Stimulated activated CD4-positive, alpha-beta T cell treated with anti-CD3 and anti-CD28 coated beads, Interleukin-2, amount 100 ng/mL, for 48 hours (primary cell): ENCODE data around the gene GPC1.

ENCODE experiments used
- DNase-seq, 2 donors: peaks; one replicate each; pipeline ENCODE4 v3.0.0-alpha.2; 2020

The GPC1 gene

GRCh38 chr2:240413813-240414429, 21.5 kb upstream of the GPC1 start:
- DNase-seq: no peak

- DNase-seq: no peak
Measured at GRCh38 chr2:240416821-240417220, 18.6 kb upstream of the GPC1 start.

GRCh38 chr2:240418311-240418710, 17.2 kb upstream of the GPC1 start:
- DNase-seq: no peak

GRCh38 chr2:240419271-240419670, 16.2 kb upstream of the GPC1 start:
- DNase-seq: no peak

GRCh38 chr2:240419723-240420122, 15.7 kb upstream of the GPC1 start:
- DNase-seq: no peak

GRCh38 chr2:240420206-240421104, 15.0 kb upstream of the GPC1 start:
- no peak for DNase-seq

- DNase-seq: no peak
Measured at GRCh38 chr2:240421381-240421780, 14.1 kb upstream of the GPC1 start.

- DNase-seq: no peak
Measured at GRCh38 chr2:240422658-240423329, 12.7 kb upstream of the GPC1 start.

GRCh38 chr2:240423788-240424191, 11.7 kb upstream of the GPC1 start:
- DNase-seq: no peak

GRCh38 chr2:240424341-240425235, 10.9 kb upstream of the GPC1 start:
- no peak for DNase-seq

- DNase-seq: no peak
Measured at GRCh38 chr2:240425236-240425615, 10.2 kb upstream of the GPC1 start.

GRCh38 chr2:240425697-240426096, 9.8 kb upstream of the GPC1 start:
- no peak for DNase-seq

- no peak for DNase-seq
Measured at GRCh38 chr2:240426845-240427721, 8.4 kb upstream of the GPC1 start.

- no peak for DNase-seq
Measured at GRCh38 chr2:240427729-240428128, 7.7 kb upstream of the GPC1 start.

GRCh38 chr2:240428245-240428644, 7.2 kb upstream of the GPC1 start:
- DNase-seq: no peak

- DNase-seq: no peak
Measured at GRCh38 chr2:240429341-240429871, 6.1 kb upstream of the GPC1 start.

- DNase-seq: no peak
Measured at GRCh38 chr2:240429872-240430491, 5.5 kb upstream of the GPC1 start.

- no peak for DNase-seq
Measured at GRCh38 chr2:240430595-240430994, 4.9 kb upstream of the GPC1 start.

- no peak for DNase-seq
Measured at GRCh38 chr2:240431271-240431660, 4.2 kb upstream of the GPC1 start.

GRCh38 chr2:240431661-240432424, 3.6 kb upstream of the GPC1 start:
- DNase-seq: no peak
